HepG2 (cell line): Measurements from ENCODE around the gene NREP. TPM values are rescaled to one million over a fixed set of nuclear protein-coding genes. Genes with fewer than 3 reads are reported as not detected.

Experiments used
- ATAC-seq: fragments of 200-7000 bp; cut with Tn5 transposase; 3 replicates; pipeline ENCODE4 v1.9.1; 2020; ENCODE audit warnings: mild to moderate bottlenecking, moderate library complexity
- BruUV-seq: library from RNA; stranded (reverse); fragments of 400-500 nt; replicated peaks from 2 replicates; lab custom pipeline; 2021; lab: Mats Ljungman, UMichigan
- CTCF ChIA-PET: fragments of 300-600 bp; formaldehyde crosslinking; extraction: SDS; loops from one replicate; lab custom pipeline; 2021; ENCODE audit warnings: low total read pairs, inconsistent platforms, low intra/inter-chr PET ratio; lab: Yijun Ruan, JAX
- POLR2A ChIA-PET: fragments of 350-600 bp; sonication (Branson Sonifier 250); formaldehyde crosslinking; loops from one replicate; lab custom pipeline; 2020; ENCODE audit warnings: antibody characterized with exemption, inconsistent platforms; lab: Yijun Ruan, JAX
- DNase-seq: peaks from one replicate; pipeline ENCODE4 v3.0.0-alpha.2; 2015; ENCODE audit warnings: low spot score
- FAIRE-seq: peaks from 3 replicates; lab custom pipeline; 2011; peaks lifted over from hg19 to GRCh38; lab: Jason Lieb, UNC
- H2AFZ ChIP-seq: one replicate; pipeline ENCODE4 v1.6.1; 2011; ENCODE audit warnings: low read length, inconsistent platforms
- H3K27ac ChIP-seq: fragments of 300-600 bp; 3 replicates; pipeline ENCODE4 v1.8.0; 2011; ENCODE audit warnings: mixed run types, mild to moderate bottlenecking, mixed read lengths, low read length, inconsistent platforms; ENCODE audit not compliant: insufficient read depth; ENCODE audit errors: extremely low read length
- H3K27me3 ChIP-seq, 2 experiments: fragments of 200-600 bp in 1 of 2; 2 replicates in 1 of 2; 3 replicates in 1 of 2; pipeline versions ENCODE4 v1.6.0 to v1.8.0; 2011; ENCODE audit warnings: low read length in 2 of 2, mild to moderate bottlenecking in 2 of 2, moderate library complexity in 2 of 2, inconsistent platforms in 1 of 2; ENCODE audit not compliant: insufficient read depth in 2 of 2, control insufficient read depth in 1 of 2
- H3K36me3 ChIP-seq, 2 experiments: fragments of 200-600 bp in 1 of 2; replicated peaks in 1 of 2; 2 replicates in 1 of 2; 3 replicates in 1 of 2; pipeline versions ENCODE4 v1.5.1 to v1.8.0; 2011; ENCODE audit warnings: low read length in 2 of 2, inconsistent platforms in 1 of 2; ENCODE audit not compliant: insufficient read depth in 2 of 2, control insufficient read depth in 1 of 2
- H3K4me1 ChIP-seq: 2 replicates; pipeline ENCODE4 v1.5.1; 2012; ENCODE audit warnings: low read length, inconsistent platforms; ENCODE audit not compliant: insufficient read depth
- H3K4me2 ChIP-seq: 2 replicates; pipeline ENCODE4 v1.6.0; 2011; ENCODE audit warnings: low read depth, low read length, inconsistent platforms
- H3K4me3 ChIP-seq, 3 experiments: fragments of 200-600 bp in 1 of 3; sonication (generic), shearing (Covaris generic) in 1 of 3; replicated peaks in 1 of 3; 2 replicates each; pipeline ENCODE4 v1.5.1; 2011 to 2016; ENCODE audit warnings: low read length in 3 of 3, inconsistent platforms in 2 of 3, low read depth in 2 of 3, mild to moderate bottlenecking in 2 of 3, control low read depth in 1 of 3, mixed read lengths in 1 of 3; ENCODE audit not compliant: insufficient read depth in 1 of 3
- H3K79me2 ChIP-seq: one replicate; pipeline ENCODE4 v1.6.1; 2011; ENCODE audit warnings: low read length, inconsistent platforms; ENCODE audit not compliant: insufficient read depth
- H3K9ac ChIP-seq: 2 replicates; pipeline ENCODE4 v1.6.0; 2011; ENCODE audit warnings: mild to moderate bottlenecking, low read depth, low read length, inconsistent platforms; ENCODE audit not compliant: insufficient read depth
- H3K9me3 ChIP-seq: 2 replicates; pipeline ENCODE4 v1.5.1; 2012; ENCODE audit warnings: mild to moderate bottlenecking, low read length
- H4K20me1 ChIP-seq: 2 replicates; pipeline ENCODE4 v1.6.0; 2011; ENCODE audit warnings: inconsistent platforms, mild to moderate bottlenecking, low read length, moderate library complexity; ENCODE audit not compliant: insufficient read depth
- GABPA ChIP-seq, 2 experiments: IDR thresholded peaks; 2 replicates each; pipeline ENCODE4 v1.6.1; 2011 to 2016; ENCODE audit warnings: low read depth in 2 of 2, low read length in 1 of 2, missing biosample characterization in 1 of 2, missing genetic modification characterization in 1 of 2
- IKZF1 ChIP-seq: fragments of 450-650 bp; IDR thresholded peaks from 2 replicates; pipeline ENCODE4 v1.7.1; 2016
- IKZF5 ChIP-seq: IDR thresholded peaks from 2 replicates; pipeline ENCODE4 v1.6.1; 2018; ENCODE audit warnings: missing genetic modification reagents, mild to moderate bottlenecking, missing compliant biosample characterization
- KAT2B ChIP-seq: fragments of 150-350 bp; IDR thresholded peaks from 2 replicates; pipeline ENCODE4 v1.6.1; 2014; ENCODE audit warnings: low read depth, low read length, borderline replicate concordance
- MAX ChIP-seq: IDR thresholded peaks from 2 replicates; pipeline ENCODE4 v1.6.1; 2012; ENCODE audit warnings: inconsistent platforms
- TGIF2 ChIP-seq: IDR thresholded peaks from 2 replicates; pipeline ENCODE4 v1.6.1; 2016; ENCODE audit warnings: control low read depth, missing compliant biosample characterization
- ZIK1 ChIP-seq: sonication (generic); formaldehyde crosslinking; IDR thresholded peaks from 2 replicates; pipeline ENCODE4 v1.5.0; 2020; ENCODE audit warnings: mild to moderate bottlenecking, low read depth, missing genetic modification reagents, borderline replicate concordance
- ZNF598 ChIP-seq: sonication (generic); formaldehyde crosslinking; IDR thresholded peaks from 2 replicates; pipeline ENCODE4 v1.5.1; 2020; ENCODE audit warnings: mild to moderate bottlenecking, missing genetic modification reagents, borderline replicate concordance
- ZNF614 ChIP-seq: IDR thresholded peaks from 2 replicates; pipeline ENCODE4 v1.6.1; 2018; ENCODE audit warnings: missing biosample characterization, missing genetic modification reagents, inconsistent platforms, borderline replicate concordance
- ZNF75D ChIP-seq: sonication (generic); formaldehyde crosslinking; IDR thresholded peaks from 2 replicates; pipeline ENCODE4 v1.8.1; 2023; ENCODE audit warnings: missing genetic modification reagents, mild to moderate bottlenecking, borderline replicate concordance
- ZNF816 ChIP-seq: sonication (generic); formaldehyde crosslinking; IDR thresholded peaks from 2 replicates; pipeline ENCODE4 v1.8.0; 2022; ENCODE audit warnings: missing genetic modification reagents, mild to moderate bottlenecking, borderline replicate concordance
- WGBS: methylation state at CpG from one replicate; pipeline ENCODE4 v1.1.6; 2017; ENCODE audit warnings: low lambda C conversion rate; 5-methylcytosine and 5-hydroxymethylcytosine counted together
- in situ Hi-C: cut with HindIII; loops from 2 replicates; pipeline ENCODE4 v1.10.0; 2017; ENCODE audit warnings: low pct_unique_long_range_greater_than_20kb; ENCODE audit not compliant: extremely low pct_ligation_motif_present
- intact Hi-C: fragments of 100-400 bp; cut with micrococcal nuclease; formaldehyde crosslinking; loops from one replicate; pipeline ENCODE4 v1.10.0; 2022; ENCODE audit not compliant: unreplicated experiment
- polyA plus RNA-seq, 8 experiments: library from polyadenylated mRNA; depleted of rRNA in 3 of 8; stranded (reverse) in 7 of 8; unstranded in 1 of 8; fragments of >200 nt; fragmentation: Illumina TruSeq in 4 of 8; extraction: Trizol in 4 of 8; gene quantifications; 2 replicates each; pipeline versions ENCODE4 v1.2.1 to v1.2.3, GENCODE V29; 2011 to 2016; ENCODE audit warnings: low read depth in 4 of 8, missing spikeins in 1 of 8, mixed read lengths in 1 of 8; ENCODE audit not compliant: insufficient read depth in 1 of 8
- total RNA-seq, 5 experiments: library from RNA; depleted of rRNA; stranded (reverse); fragments of >200 nt; fragmentation: Illumina TruSeq; extraction: Trizol; gene quantifications; 2 replicates each; pipeline ENCODE4 v1.2.3, GENCODE V29; 2016; ENCODE audit warnings: low read depth in 1 of 5

The NREP gene
- total and polyA plus RNA-seq, 2 of the 13 experiments (the other 11 are each of a cell fraction or from before 2014, with no cell fraction given): 40.5 to 102 TPM

GRCh38 chr5:111782216-111782615 lies 25.2 kb upstream of the NREP start (continued):
- TF ChIP-seq KAT2B (no peak), ZIK1 (CRISPR knock-in tag) (no peak), ZNF614 (CRISPR knock-in tag) (no peak), IKZF5 (no peak), TGIF2 (CRISPR knock-in tag) (no peak), GABPA (IDR thresholded peaks at IDR 0.05; ENCODE audit: low read depth, low read length) (no peak), GABPA (CRISPR knock-in tag; IDR thresholded peaks at IDR 0.05; ENCODE audit: low read depth) (no peak), ZNF816 (CRISPR knock-in tag) (no peak), IKZF1 (no peak), ZNF598 (no peak)

- Histone ChIP-seq H3K4me3 (no peak overlapping the region), H3K9me3 (no peaks in the 10 kb centered on the region), H4K20me1 (no peaks in the 10 kb centered on the region), H3K9ac (no peak overlapping the region), H3K36me3 (no peaks in the 10 kb centered on the region), H3K27ac (no peak overlapping the region), H3K4me1 (peaks cover 24% of the 10 kb centered on the region), H2AFZ (peak overlapping the region; percentile 11), H3K4me2 (0 out of 2 replicates have a peak overlapping the region, but pooled peaks have one; percentile 20), H3K27me3 (peaks cover 0 to 4% of the 10 kb centered on the region in 2 experiments; a peak in 1 of 5 replicates), H3K79me2 (no peaks in the 10 kb centered on the region)
- no peak for ATAC-seq
- no TSS peak for BruUV-seq
- intact Hi-C loops (no loop called here), in situ Hi-C loops (no loop called here)
- peak; percentile 62; the same call in 1 of the 2 replicates for TF ChIP-seq MAX
- no peak for TF ChIP-seq ZNF75D (CRISPR knock-in tag)
- CTCF ChIA-PET: no interaction called here
- WGBS: 11% methylated on average over 6 of the region's 6 CpGs
- no peak for FAIRE-seq
- DNase-seq: no peak
- POLR2A ChIA-PET: no interaction called here
These were observed 24.2 kb upstream of the NREP start for GRCh38 chr5:111781200-111781599.
